Stimulated activated CD8-positive, alpha-beta memory T cell treated with anti-CD3 and anti-CD28 coated beads, Interleukin-7, amount 100 ng/mL, for 4 hours (primary cell): ENCODE data around the gene RPS16.
"Not testable (repeated sequence)": the region's sequence is repeated elsewhere in the genome, so short reads cannot be mapped to it uniquely, and the experiment has no call there.

Source experiments
- DNase-seq, 2 donors: peaks; one replicate each; pipeline ENCODE4 v3.0.0-alpha.2; 2020; ENCODE audit warnings: low read depth in 2 of 2

Gene RPS16

GRCh38 chr19:39435499-39436349 lies at the start of gene RPS16:
Gene RPS16 (minus strand): TSS chr19:39435949. CDS start chr19:39435895, 54 bp downstream.
- peak; percentile 99 to 100 for DNase-seq

- no peak for DNase-seq
Observed at GRCh38 chr19:39483141-39483540, 47.4 kb upstream of the RPS16 start.

GRCh38 chr19:39481676-39482075 lies 45.9 kb upstream of the RPS16 start:
- DNase-seq, result no peak

- DNase-seq, result no peak
Observed at GRCh38 chr19:39481229-39481545, 45.4 kb upstream of the RPS16 start.

GRCh38 chr19:39480337-39481228 lies 44.8 kb upstream of the RPS16 start, which contains the start of gene TIMM50:
Gene TIMM50 (plus strand): TSS chr19:39480838. CDS start chr19:39480854, 16 bp downstream.
- peak; percentile 92 to 96 for DNase-seq

- DNase-seq, result no peak
Observed at GRCh38 chr19:39479916-39480315, 44.2 kb upstream of the RPS16 start.

GRCh38 chr19:39479319-39479801 lies 43.6 kb upstream of the RPS16 start:
- DNase-seq, result not testable (repeated sequence)

- no peak for DNase-seq
Observed at GRCh38 chr19:39475748-39476147, 40.0 kb upstream of the RPS16 start.

- peak; percentile 42 to 46 for DNase-seq
Observed at GRCh38 chr19:39474139-39474620, 38.4 kb upstream of the RPS16 start.

GRCh38 chr19:39473443-39473960 lies 37.8 kb upstream of the RPS16 start:
- DNase-seq, result no peak

- DNase-seq, result no peak
Observed at GRCh38 chr19:39472746-39473442, 37.1 kb upstream of the RPS16 start.

- no peak for DNase-seq
Observed at GRCh38 chr19:39471756-39472536, 36.2 kb upstream of the RPS16 start.

- no peak for DNase-seq
Observed at GRCh38 chr19:39470724-39471339, 35.1 kb upstream of the RPS16 start.

GRCh38 chr19:39469567-39469966 lies 33.8 kb upstream of the RPS16 start:
- DNase-seq, result no peak

GRCh38 chr19:39469036-39469435 lies 33.3 kb upstream of the RPS16 start:
- no peak for DNase-seq

- DNase-seq, result no peak
Observed at GRCh38 chr19:39467941-39468340, 32.2 kb upstream of the RPS16 start.

- DNase-seq, result no peak
Observed at GRCh38 chr19:39465956-39466747, 30.4 kb upstream of the RPS16 start.

GRCh38 chr19:39463403-39463802 lies 27.7 kb upstream of the RPS16 start:
- no peak for DNase-seq

- DNase-seq, result not testable (repeated sequence)
Observed at GRCh38 chr19:39451257-39451656, 15.5 kb upstream of the RPS16 start.
